HG03575 (cell line): ENCODE measurements around the gene TMEM184A.

Experiments
- ATAC-seq: cut with Tn5 transposase; IDR thresholded peaks from one replicate; pipeline ENCODE4 v1.9.1; 2021; ENCODE audit not compliant: unreplicated experiment, insufficient number of reproducible peaks, low FRiP score; ENCODE audit errors: extremely low read depth

Gene TMEM184A

DNA sequence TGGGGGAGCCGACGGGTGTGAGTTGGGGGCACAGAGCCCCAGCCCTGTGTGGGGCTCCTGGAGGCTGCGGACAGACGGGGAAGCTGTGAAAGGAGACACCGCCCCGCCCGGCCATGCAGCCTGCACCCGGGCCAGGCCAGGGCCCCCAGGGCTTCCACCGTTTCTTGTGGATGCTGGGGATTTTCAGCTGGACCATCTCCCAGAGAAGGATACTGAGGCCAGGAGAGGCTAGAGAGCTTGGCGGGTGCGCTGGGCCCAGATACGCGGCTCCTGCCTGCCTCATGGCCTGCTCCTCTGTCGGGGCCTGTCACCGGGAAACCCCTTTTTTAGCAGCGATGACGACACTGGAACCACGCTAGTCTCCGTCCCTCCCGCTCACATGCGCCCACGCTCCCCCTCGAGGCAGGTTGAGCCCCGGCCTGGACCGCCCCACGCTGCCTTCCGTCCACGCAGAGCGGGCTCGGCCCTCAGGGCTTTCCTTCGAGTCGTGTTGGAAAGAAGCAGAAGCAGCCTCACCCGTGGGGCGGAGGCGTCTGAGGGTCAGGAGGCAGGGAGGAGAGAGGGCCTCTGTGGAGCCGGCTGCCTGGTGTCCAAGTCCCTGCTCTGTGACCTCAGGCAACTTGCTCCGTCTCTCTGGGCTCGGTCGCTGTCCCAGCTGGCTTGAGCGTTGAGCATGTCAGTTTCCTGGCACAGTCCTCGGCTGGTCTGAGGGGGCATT, 11.7 kb downstream of the TMEM184A start:
- no peak for ATAC-seq

DNA sequence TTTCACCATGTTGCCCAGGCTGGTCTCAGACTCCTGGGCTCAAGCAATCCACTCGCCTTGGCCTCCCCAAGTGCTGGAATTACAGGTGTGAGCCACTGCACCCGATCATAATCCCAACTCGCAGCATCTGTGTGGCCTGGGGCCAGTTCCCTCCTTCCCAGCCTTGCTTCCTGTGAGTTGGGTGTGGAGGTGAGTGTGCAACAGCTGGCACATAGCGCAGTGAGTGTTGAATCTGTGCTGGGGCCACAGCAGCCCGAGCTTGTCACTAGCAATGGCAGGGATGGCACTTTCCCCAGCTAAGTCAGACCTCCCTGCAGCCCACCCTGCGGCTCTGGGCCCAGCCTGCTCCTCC, 12.2 kb downstream of the TMEM184A start:
- ATAC-seq = no peak

DNA sequence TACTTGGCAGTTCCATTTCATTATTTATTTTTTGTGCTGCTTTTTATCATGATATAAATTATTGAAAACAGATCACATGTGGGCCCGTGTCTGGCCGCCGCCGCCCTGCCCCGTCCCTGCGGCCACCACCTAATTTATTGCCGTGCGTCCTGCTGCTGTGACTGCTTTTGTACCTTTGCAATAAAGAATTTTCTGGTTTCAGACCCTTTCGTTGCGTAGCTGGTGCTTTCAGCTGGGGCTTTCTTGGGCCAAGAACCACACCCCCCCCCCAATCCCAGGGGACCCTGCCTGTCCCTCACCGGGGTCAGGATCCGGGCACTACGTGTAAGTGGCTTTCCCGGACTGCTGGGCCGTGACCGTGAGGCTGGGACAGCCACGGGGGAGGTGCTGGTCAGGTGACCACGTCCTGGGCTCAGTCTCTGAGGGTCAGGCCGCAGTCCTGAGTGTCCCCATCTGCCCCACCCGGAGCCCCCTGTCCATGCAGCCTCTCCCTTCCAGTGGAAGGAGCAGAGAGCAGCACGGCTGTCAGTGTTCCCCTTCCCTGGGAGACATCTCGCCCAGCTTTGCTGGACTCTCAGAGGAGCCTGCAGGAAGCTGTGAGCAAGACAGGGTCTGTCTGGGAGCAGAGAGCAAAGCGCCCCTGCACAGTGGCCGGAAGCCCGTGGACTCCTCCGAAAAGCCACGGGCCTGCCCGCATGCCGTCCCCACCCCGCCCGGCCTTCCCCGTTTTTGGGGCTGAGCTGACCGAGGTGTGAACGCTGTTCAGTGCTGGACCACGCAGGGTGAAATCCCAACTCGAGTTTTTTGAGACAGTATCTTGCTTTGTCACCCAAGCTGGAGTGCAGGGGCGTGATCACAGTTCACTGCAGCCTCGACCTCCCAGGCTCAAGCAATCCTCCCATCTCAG, 12.9 kb downstream of the TMEM184A start:
- ATAC-seq = no peak

DNA sequence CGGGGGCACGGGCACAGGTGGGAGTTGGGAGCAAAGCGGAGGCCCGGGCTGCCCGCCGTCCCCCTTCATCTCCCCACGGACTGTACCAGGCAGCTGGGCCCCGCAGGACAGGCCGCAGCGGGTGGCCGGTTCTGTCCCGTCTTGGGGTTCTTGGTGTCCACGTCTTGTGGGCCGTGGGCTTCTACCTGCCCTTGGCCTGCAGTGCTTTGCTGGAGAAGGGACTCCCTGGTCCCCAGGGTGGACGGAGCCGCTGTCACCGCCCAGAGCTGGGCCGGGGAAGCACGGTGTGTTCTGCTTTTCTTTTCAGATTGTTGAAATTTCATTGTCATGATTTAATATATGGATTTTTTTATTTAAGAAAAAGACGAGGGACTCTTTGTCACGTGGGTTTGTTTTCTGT, 13.7 kb downstream of the TMEM184A start:
- ATAC-seq = no peak

DNA sequence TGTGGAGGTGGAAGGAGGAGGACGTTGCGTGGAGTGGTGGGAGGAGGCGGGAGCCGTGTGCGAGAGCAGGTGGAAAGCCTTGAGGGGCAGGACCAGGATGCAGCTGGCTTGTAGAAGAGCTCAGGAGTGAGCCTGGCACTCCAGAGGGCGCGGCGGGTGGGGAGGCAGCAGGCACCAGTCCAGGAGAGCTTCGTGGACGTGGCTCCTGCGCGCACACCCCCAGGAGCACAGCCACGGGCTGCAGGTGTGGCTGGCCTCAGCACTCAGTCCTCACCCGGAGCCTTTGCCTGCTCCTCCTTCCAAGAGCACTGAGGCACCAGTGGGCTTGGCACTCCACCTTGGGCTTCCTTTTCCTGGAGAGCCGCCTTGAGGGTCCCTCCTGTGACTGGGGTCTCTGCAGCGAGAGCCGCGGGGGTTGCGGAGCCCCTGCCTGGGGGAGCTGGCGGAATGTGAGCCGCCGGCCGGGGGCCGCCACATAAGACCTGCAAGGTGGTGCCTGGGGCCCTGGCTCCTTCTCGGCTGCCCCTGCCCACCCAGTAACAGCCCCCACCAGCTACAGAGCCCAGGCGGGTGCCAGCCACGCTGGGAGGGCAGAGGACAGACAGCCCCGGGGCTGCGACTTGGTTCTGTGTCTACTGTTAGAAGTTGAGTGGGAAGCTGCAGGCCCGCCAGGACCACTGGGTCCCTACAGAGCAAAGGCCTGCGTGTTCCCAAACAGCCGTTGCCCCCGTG, 14.4 kb downstream of the TMEM184A start:
- ATAC-seq = no peak

DNA sequence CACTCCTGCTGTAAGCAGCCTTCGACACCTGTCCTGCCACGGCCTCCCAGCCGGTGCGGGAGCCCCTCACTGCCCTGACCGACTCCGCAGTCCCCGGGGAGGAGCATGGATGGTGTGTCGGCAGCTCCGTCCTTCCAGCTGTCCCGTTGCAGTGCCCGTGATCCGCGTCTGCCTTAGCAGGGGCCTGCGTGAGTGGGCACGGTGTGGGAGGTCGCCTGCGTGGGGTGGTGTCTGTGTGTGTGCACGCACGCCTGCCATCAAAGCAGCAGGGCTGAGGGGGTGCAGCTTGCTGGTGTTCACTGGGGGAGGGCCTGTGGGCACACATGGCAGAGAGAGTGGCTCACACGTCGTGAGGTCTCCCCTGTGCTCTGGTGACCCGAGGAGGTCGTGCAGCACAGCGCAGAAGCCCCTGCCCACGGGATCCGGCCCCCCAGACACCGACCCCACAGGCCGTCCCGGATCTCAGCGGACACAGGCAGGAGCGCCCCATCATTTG, 15.2 kb downstream of the TMEM184A start:
- no peak for ATAC-seq

DNA sequence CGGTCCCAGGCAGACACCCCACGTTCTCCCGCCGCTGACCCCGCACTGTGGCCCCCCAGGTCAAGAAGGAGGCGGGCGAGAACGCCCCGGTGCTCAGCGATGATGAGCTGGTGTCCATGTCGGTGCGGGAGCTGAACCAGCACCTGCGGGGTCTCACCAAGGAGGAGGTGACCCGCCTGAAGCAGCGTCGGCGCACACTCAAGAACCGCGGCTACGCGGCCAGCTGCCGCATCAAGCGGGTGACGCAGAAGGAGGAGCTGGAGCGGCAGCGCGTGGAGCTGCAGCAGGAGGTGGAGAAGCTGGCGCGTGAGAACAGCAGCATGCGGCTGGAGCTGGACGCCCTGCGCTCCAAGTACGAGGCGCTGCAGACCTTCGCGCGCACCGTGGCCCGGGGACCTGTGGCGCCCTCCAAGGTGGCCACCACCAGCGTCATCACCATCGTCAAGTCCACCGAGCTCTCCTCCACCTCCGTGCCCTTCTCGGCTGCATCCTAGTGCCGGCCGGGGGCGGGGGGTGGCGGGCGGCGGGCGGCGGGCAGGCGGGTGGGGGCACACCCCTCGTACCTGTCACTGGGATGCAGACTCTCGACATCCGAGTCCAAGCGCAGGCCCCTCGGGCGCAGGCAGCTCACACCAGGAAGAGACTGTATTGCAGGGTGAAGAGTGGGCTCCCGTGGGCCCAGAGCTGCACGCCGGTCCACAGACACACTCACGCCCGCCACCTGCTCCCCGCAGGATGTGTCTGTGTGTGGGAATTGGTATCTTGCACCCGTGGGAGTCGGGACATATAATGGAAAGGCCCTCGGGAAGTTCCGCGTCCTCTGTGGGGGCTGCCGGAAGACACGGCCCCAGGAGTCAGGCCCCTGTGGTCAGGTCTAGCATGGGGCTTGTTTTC, 15.9 kb downstream of the TMEM184A start:
- no peak for ATAC-seq

DNA sequence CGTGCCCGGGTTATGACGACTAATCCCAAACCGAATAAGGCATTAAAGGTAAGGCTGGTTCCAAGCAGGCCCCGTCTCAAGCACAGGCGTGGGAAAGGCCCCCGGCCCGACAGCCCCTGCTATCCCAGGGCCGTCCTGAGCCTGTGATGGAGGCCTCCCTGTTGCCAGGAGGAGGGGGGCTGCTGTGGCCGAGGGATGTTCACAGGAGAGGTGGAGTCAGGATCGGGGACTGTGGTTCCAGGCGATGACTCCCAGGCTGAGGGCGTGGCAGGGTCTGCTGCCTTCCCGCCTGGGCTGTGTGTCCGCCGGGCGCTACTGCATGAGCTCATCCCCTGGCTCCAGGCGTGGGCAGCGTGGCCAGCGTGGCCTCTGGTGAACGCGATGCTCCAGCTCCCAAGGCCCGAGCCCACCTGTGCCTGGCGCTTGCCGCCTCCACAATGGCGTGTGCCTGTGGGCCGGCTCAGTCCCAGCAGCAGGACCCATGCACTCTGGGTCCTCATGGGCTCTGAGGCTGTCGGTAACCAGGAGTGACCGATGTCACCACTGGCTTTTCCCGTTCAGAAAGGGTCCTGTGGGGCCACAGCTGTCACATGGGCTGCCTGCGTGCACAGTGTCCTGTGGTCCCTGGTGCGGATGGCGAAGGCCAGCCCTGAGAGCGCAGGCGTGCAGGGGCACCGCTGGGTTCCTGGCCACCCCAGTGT, 16.7 kb downstream of the TMEM184A start:
- ATAC-seq = no peak

DNA sequence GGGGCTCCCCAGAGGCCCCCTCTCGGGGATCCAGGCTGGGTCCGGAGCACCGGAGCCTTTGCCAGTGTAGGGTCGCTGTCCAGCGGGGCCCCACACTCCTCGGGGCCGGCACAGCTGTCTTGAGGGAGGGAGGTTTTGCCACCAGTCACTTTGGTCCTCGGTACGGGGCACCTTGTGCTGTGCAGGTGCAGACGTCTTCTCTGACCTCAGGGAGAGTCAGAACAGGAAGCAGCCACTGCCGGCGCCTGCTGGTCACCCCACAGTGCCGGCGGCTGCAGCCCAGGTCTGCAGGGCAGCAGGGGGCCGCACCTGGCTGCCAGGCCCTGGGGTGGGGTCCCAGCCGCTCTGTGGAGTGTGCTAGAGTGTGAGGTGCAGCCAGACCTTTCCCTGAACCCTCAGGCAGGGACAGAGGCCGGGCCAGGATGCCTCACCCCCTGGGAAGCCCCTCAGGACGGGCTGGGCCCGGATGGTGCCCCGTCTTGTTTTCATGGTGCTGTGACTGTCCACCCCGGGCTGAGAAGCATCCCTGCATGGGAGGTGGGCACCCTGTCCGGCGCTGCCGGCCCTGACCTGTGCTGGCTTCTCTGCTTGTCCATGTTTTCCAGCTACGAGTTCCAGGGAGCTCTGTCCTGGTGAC, 17.3 kb downstream of the TMEM184A start:
- no peak for ATAC-seq

DNA sequence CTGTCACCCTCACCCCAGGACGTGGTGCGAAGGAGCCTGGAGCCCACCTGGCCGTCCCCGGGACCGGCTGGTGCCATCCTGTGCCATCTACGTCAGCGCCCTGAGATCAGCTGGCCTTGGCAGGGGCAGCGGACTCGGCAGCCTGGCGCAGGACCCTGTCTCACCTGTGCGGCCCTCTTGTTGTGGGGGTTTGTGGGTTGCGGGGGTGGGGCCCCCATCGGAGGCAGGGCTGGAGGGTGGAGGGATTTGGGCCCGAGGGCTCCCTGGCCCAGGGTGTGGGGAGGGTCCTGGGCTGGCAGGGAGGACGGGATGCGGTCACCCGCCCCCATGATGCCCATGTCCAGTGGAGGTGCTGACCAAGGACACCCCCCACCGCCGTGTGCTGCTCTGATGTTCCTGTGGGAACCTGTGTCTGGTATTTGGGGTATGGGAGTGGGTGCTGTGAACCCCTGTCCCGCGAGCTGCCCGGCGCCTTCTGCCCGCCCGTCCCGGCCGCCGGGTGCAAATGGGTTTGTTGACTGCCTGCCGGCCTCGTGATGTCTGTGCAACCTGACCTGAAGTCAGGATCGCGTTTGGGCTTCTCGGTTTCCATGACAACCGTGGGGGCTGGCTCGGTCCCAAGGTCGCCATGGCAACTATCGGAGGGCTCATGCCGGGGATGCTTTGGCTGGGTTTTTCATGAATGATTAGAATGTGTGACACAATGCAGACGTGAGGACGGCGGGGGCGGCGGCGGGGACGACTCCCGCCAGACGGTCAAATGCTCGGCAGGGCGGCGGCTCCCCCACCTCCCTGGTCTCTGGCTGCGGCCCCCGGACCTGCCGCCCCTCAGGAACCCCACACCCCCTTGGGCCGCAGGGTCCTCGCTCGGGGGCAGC, 18.2 kb downstream of the TMEM184A start:
- no peak for ATAC-seq

DNA sequence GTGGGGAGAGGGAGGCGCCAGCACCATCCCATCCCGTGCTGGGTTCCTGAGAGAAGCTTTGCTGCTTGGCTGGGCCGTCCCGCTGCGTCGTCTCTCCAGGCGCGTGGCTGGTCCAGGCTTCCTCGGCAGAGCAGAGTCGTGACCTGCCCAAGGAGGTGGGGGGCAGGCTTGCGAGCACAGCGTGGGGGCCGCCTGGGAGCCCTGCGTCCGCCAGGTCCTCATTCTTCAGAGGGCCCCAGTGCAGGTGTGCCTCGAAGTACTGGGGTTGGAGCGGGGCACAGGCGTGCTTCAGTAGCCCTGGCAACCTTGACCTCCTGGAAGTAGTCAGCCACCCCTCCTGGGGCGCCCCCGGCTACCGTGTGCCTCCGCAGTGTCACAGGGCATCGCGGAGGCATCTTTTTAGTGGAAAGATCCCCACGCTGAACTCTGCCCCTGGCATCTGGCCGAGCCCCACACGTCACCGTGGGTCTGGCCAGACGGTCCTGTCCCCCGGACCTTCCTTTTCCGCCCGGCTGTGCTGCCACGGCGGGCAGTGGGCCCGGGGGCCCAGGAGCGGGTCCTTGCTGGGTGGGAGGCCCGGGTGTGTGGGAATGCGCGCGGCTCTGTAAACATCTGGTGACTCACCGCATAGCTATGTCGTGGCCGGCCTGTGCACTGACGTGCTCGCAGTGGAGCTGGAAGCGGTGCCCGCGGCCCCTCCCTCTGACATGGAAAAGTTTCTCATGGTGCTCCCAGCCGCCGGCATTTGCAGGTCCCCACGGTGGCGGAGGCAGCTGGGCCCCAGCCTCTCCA, 19.1 kb downstream of the TMEM184A start:
- no peak for ATAC-seq

DNA sequence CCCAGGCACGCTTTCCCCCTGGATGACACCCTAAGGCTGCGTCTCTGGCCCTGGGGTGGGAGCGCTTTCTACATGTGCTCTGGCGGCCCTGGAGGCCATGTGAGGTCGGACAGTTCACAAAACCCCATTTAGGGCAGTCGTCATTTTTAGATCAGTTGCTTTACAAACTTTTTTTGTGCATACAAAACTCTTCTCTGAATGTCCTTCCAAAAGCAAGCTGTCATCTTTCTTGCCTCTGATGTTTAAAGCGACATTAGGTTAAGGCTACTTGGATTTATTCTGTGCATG, 19.6 kb downstream of the TMEM184A start:
- no peak for ATAC-seq

DNA sequence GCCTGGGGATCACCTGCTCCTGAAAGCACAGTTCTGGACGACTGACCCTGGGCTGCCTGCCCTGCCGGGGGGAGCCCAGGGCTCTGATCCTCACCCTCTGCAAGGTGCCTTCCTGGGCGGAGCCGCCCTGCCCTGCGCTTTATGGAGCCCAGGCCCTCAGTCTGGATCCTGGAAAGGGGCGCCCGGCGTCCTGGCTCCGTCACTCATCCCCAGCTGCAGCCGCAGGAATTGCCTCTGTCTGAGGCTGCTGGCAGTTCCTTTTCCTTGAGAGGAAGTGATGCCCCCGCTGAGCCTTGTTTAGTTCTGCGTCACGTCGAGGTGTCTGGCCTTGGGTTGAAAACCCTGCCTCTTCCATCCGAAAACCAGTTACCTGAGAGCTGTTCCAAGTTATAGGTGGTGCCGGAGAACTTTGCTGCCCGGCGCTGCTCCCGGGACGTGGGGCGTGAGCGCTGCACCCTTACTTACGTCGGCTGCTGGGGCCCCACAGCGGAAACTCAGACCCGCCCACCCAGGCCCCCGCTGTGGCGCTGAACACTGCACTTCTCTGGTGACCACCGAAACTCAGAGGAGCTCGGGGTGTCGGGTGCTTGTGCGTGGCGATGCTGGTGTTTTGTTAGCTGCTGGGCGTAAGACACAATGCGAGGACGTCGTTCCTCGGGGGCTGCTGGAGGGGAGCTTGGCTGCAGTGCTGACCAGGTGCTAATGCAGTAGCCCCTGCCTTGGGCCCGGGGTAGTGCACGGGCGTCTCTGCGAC, 20.1 kb downstream of the TMEM184A start:
- ATAC-seq = no peak

DNA sequence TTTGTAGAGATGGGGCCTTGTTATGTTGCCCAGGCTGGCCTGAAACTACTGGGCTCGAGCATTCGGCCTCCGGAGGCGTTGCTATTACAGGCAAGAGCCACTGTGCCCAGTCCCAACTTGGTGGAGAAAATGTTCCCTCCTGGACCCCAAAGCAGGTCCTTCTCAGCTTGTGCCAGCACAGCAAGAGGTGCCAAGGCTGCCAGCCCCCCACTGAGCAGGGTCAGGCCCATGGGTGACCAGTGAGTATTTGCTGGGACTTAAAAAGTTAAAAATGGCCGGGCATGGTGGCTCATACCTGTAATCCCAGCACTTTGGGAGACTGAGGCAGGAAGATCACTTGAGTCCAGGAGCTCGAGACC, 20.9 kb downstream of the TMEM184A start:
- ATAC-seq = no peak

DNA sequence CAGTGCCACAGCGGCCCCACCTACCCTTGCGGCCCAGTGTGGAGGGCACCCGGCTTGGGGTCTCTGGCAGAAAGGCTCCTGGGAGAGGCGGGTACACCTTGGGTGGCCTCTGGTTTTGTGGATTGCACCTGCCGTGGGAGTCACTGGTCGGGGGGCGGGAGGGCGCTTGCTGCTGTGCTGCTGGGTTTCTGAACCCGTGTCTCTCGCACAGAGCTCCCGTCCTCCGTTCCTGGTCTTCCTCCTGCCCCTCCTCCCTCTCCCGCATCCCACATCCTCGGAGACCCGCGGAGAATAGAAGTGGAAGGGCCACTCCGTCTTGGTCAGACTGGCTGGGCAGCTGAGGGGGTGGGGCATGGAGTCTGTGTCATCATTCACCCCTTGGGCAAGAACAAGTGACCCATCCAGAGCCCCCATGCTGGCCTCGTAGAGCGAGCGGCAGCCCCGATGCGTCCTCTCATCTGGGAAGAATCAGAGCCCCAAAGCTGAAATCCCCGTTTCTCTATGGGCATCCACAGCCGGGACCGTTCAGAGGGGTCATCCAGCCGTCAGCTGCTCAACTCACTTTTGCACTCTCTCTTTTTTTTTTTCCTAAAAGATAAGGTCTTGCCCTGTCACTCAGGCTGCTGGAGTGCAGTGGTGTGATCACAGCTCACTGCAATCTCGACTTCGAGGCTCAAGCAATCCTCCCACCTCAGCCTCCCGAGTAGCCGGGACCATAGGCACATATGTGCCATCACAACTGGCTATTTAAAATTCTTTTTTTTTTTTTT, 21.5 kb downstream of the TMEM184A start:
- no peak for ATAC-seq
